ENCODE results near the gene CRIM1.

DNA sequence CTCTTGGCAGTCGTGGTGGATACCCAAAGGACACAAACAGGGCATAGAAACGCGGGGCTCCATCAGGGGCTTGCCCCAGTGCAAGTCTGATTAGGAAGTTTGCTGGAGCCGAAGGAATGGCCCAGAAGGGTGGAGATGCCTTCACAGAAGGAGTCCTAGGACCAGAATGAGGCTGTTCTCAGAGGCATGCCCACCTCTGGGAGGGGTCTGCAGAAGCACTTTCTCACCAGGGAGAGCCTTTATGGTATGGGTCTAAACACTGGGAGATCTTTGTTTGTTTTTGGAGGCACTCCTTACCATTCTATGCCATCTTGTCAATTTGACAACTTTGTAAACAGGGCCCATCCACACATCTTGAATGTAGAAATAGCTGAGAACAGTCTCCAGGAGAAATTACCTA is 75.0 kb downstream of the CRIM1 start:
- TF ChIP-seq ELF4 (CRISPR knock-in tag; IDR thresholded peaks at IDR 0.05; ENCODE audit: low read depth), result no peak
- no peak for TF ChIP-seq CTCF (IDR thresholded peaks at IDR 0.05)
- no peak for TF ChIP-seq ESRRA (CRISPR knock-in tag; IDR thresholded peaks at IDR 0.05; ENCODE audit: borderline replicate concordance)
- TF ChIP-seq, protein P1, sequence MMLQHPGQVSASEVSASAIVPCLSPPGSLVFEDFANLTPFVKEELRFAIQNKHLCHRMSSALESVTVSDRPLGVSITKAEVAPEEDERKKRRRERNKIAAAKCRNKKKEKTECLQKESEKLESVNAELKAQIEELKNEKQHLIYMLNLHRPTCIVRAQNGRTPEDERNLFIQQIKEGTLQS (CRISPR knock-in tag; conservative IDR thresholded peaks at IDR 0.05), result no peak
- no peak for TF ChIP-seq CREB1 (CRISPR knock-in tag; IDR thresholded peaks at IDR 0.05)
- TF ChIP-seq NR2C2 (CRISPR knock-in tag; IDR thresholded peaks at IDR 0.05), result no peak
- TF ChIP-seq OVOL2 (CRISPR knock-in tag; IDR thresholded peaks at IDR 0.05; ENCODE audit: borderline replicate concordance), result no peak
- no peak for TF ChIP-seq ZNF121 (CRISPR knock-in tag; IDR thresholded peaks at IDR 0.05)
- no peak for TF ChIP-seq NFYB (CRISPR knock-in tag; conservative IDR thresholded peaks at IDR 0.05; ENCODE audit: low read depth)
